ENCODE measurements around the gene ABTB2. TPM values are rescaled to one million over a fixed set of nuclear protein-coding genes. Genes with fewer than 3 reads are reported as not detected.

Gene ABTB2
- total and polyA plus RNA-seq, 2 experiments from 2014 or later, result 2.6 to 12.1 TPM

GRCh38 chr11:34308913-34309585 is 48.8 kb downstream of the ABTB2 start:
- no peak for ATAC-seq
- Mint-ChIP-seq H3K9me3 (no peaks in the 10 kb centered on the region; the same call in 2 of the 3 replicates), H3K4me3 (no peak overlapping the region), H3K36me3 (ENCODE audit: low read depth) (no peaks in the 10 kb centered on the region), H3K27me3 (ENCODE audit: insufficient read depth, low read depth, poor library complexity) (peaks cover 5% of the 10 kb centered on the region), H3K27ac (no peak overlapping the region), H3K4me1 (peaks cover 45% of the 10 kb centered on the region)
- Histone ChIP-seq H3K4me2 (no peak overlapping the region), H3K27ac (ENCODE audit: low read depth) (no peak overlapping the region), H3K79me2 (replicated peaks; ENCODE audit: insufficient read depth) (peaks cover 4% of the 10 kb centered on the region; the same call in 1 of the 2 replicates), H3K4me3 (no peak overlapping the region), H3K9me2 (ENCODE audit: insufficient read depth) (no peaks in the 10 kb centered on the region), H3K36me3 (ENCODE audit: insufficient read depth) (no peaks in the 10 kb centered on the region), H3K27me3 (ENCODE audit: insufficient read depth) (no peaks in the 10 kb centered on the region), H2AFZ (no peak overlapping the region), H3F3A (replicated peaks; ENCODE audit: low read depth) (no peaks in the 10 kb centered on the region), H4K20me1 (replicated peaks; ENCODE audit: insufficient read depth) (no peaks in the 10 kb centered on the region), H3K4me1 (ENCODE audit: insufficient read depth) (peaks cover 22% of the 10 kb centered on the region)
- no peak for DNase-seq (ENCODE audit: low spot score)
- TF ChIP-seq ZNF331 (CRISPR knock-in tag; IDR thresholded peaks at IDR 0.05; ENCODE audit: low read depth) (no peak), POLR2AphosphoS5 (IDR thresholded peaks at IDR 0.05; ENCODE audit: low read depth) (no peak), REST (IDR thresholded peaks at IDR 0.05; ENCODE audit: unreplicated experiment) (no peak), CTCF (conservative IDR thresholded peaks at IDR 0.05; ENCODE audit: low read depth in 2 of 2) (no peak), ZNF462 (CRISPR knock-in tag; IDR thresholded peaks at IDR 0.05) (no peak), EZH2 (IDR thresholded peaks at IDR 0.05; ENCODE audit: low read depth, unreplicated experiment) (no peak), CREB1 (CRISPR knock-in tag; IDR thresholded peaks at IDR 0.05; ENCODE audit: low read depth) (no peak), ZNF114 (CRISPR knock-in tag; IDR thresholded peaks at IDR 0.05) (no peak), EZH2phosphoT487 (IDR thresholded peaks at IDR 0.05; ENCODE audit: unreplicated experiment) (no peak), STAT1 (IDR thresholded peaks at IDR 0.05; ENCODE audit: unreplicated experiment) (no peak), NANOG (IDR thresholded peaks at IDR 0.05; ENCODE audit: borderline replicate concordance) (no peak)

Data from GM23338 (cell line).